Liver (tissue), 9 donors: ENCODE results near the gene MED27. TPM values are rescaled to one million over a fixed set of nuclear protein-coding genes. Genes with fewer than 3 reads are reported as not detected.

Experiments
- DNase-seq: peaks from one replicate; pipeline ENCODE4 v3.0.0-alpha.2; 2017; ENCODE audit warnings: low spot score
- H3K27ac ChIP-seq, 2 donors: one replicate each; pipeline ENCODE4 v1.7.0; 2013; ENCODE audit warnings: inconsistent platforms in 2 of 2, low read length in 2 of 2, control low read depth in 1 of 2, low read depth in 1 of 2, mild to moderate bottlenecking in 1 of 2
- H3K27me3 ChIP-seq, 4 donors: one replicate each; pipeline versions ENCODE4 v1.6.1 to v1.7.0; 2013; ENCODE audit warnings: low read length in 3 of 4, inconsistent platforms in 1 of 4, mild to moderate bottlenecking in 1 of 4, moderate library complexity in 1 of 4; ENCODE audit not compliant: control insufficient read depth in 4 of 4, insufficient read depth in 4 of 4
- H3K36me3 ChIP-seq, 4 donors: one replicate each; pipeline versions ENCODE4 v1.6.1 to v1.7.0; 2013; ENCODE audit warnings: low read length in 3 of 4, mild to moderate bottlenecking in 3 of 4, low read depth in 1 of 4, moderate library complexity in 1 of 4; ENCODE audit not compliant: control insufficient read depth in 4 of 4, insufficient read depth in 3 of 4
- H3K4me1 ChIP-seq, 4 donors: one replicate each; pipeline versions ENCODE4 v1.6.1 to v1.7.0; 2013; ENCODE audit warnings: low read length in 3 of 4, mild to moderate bottlenecking in 3 of 4, moderate library complexity in 1 of 4; ENCODE audit not compliant: control insufficient read depth in 4 of 4, insufficient read depth in 4 of 4
- H3K4me3 ChIP-seq, 3 donors: one replicate each; pipeline versions ENCODE4 v1.6.1 to v1.7.0; 2013; ENCODE audit warnings: low read length in 3 of 3, control low read depth in 1 of 3, low read depth in 1 of 3, mild to moderate bottlenecking in 1 of 3
- H3K9ac ChIP-seq, 2 donors: one replicate each; pipeline ENCODE4 v1.7.0; 2013; ENCODE audit warnings: low read length in 2 of 2, mild to moderate bottlenecking in 2 of 2, moderate library complexity in 2 of 2, control low read depth in 1 of 2, low read depth in 1 of 2
- H3K9me3 ChIP-seq, 4 donors: one replicate each; pipeline versions ENCODE4 v1.6.1 to v1.7.0; 2013; ENCODE audit warnings: low read length in 3 of 4; ENCODE audit not compliant: control insufficient read depth in 4 of 4
- FOXA2 ChIP-seq: IDR thresholded peaks from 2 replicates; pipeline ENCODE4 v1.6.1; 2016; ENCODE audit warnings: antibody characterized with exemption
- HNF4G ChIP-seq: IDR thresholded peaks from 2 replicates; pipeline ENCODE4 v1.6.1; 2016; ENCODE audit warnings: antibody characterized with exemption
- JUND ChIP-seq, 2 donors: IDR thresholded peaks; 2 replicates each; pipeline ENCODE4 v1.6.1; 2016; ENCODE audit warnings: antibody characterized with exemption in 2 of 2
- MAX ChIP-seq: IDR thresholded peaks from 2 replicates; pipeline ENCODE4 v1.6.1; 2016; ENCODE audit warnings: antibody characterized with exemption
- NR2F2 ChIP-seq: IDR thresholded peaks from 2 replicates; pipeline ENCODE4 v1.6.1; 2016; ENCODE audit warnings: antibody characterized with exemption
- RAD21 ChIP-seq, 2 donors: IDR thresholded peaks; 2 replicates each; pipeline ENCODE4 v1.6.1; 2016; ENCODE audit warnings: antibody characterized with exemption in 2 of 2, mild to moderate bottlenecking in 2 of 2
- REST ChIP-seq: IDR thresholded peaks from 2 replicates; pipeline ENCODE4 v1.6.1; 2016; ENCODE audit warnings: antibody characterized with exemption, mild to moderate bottlenecking
- RXRA ChIP-seq, 2 donors: IDR thresholded peaks; 2 replicates each; pipeline ENCODE4 v1.6.1; 2017 to 2018; ENCODE audit warnings: antibody characterized with exemption in 2 of 2, mild to moderate bottlenecking in 1 of 2
- SP1 ChIP-seq: IDR thresholded peaks from 2 replicates; pipeline ENCODE4 v1.6.1; 2018; ENCODE audit warnings: antibody characterized with exemption, mild to moderate bottlenecking
- TAF1 ChIP-seq: conservative IDR thresholded peaks from 2 replicates; pipeline ENCODE4 v1.6.1; 2016; ENCODE audit warnings: antibody characterized with exemption, mild to moderate bottlenecking
- ZBTB33 ChIP-seq: IDR thresholded peaks from 2 replicates; pipeline ENCODE4 v1.6.1; 2016; ENCODE audit warnings: antibody characterized with exemption
- WGBS: extraction: QIAGEN DNeasy Blood & Tissue Kit; methylation state at CpG from one replicate; pipeline ENCODE4 v1.1.7; 2013; 5-methylcytosine and 5-hydroxymethylcytosine counted together
- polyA plus RNA-seq, 2 donors: library from polyadenylated mRNA; stranded (reverse) in 1 of 2; unstranded in 1 of 2; fragments of 200-250 nt in 1 of 2; fragments of >200 nt in 1 of 2; fragmentation: Nextera tagmentation in 1 of 2; extraction: Ambion mirVana in 1 of 2; gene quantifications; one replicate each; pipeline versions ENCODE4 v1.2.1 to v1.2.3, GENCODE V29; 2013 to 2015
- total RNA-seq, 2 donors: library from RNA; depleted of rRNA; stranded (reverse); fragments of >200 nt; gene quantifications; one replicate each; pipeline ENCODE4 v1.2.3, GENCODE V29; 2014
- TF ChIP-seq, protein P1 (sequence below): fragments of 150-350 bp; IDR thresholded peaks from 2 replicates; pipeline ENCODE4 v1.5.1; 2017; ENCODE audit warnings: improper control_type of control experiment, low read depth, low read length; ENCODE audit not compliant: missing input control
- donor health status: healthy.
- donor health status: healthy.
- donor health status: healthy.
- donor health status: healthy.
- donor health status: healthy.

MED27 gene
- total and polyA plus RNA-seq, 4 donors = 4.6 to 7.9 (median 5.5) TPM

DNA sequence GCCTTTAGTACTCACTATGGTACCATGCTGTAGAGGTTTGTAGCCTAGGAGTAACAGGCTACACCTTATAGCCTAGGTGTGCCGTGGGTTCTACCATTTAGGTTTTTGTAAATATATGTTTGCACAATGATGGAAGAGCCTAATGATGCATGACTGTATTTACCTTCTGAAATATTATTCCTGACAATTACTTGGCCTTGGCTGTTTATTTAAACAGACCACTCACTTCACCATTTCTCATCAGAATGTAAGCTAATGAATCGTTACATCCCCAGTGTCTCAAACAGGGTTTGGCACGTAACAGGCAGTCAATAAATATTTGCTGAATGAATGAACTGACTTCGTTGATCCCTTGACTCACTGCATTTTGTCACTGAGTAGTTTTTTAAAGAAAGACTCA, 93.1 kb downstream of the MED27 start:
- Histone ChIP-seq H3K27ac (no peak overlapping the region), H3K4me1 (no peaks in the 10 kb centered on the region), H3K9me3 (no peaks in the 10 kb centered on the region), H3K27me3 (no peaks in the 10 kb centered on the region), H3K4me3 (no peak overlapping the region), H3K9ac (no peak overlapping the region), H3K36me3 (no peaks in the 10 kb centered on the region)
- TF ChIP-seq FOXA2 (no peak), RXRA (IDR thresholded peaks at IDR 0.05) (no peak), JUND (IDR thresholded peaks at IDR 0.05) (no peak), REST (no peak), HNF4G (no peak)
- TF ChIP-seq, protein P1, sequence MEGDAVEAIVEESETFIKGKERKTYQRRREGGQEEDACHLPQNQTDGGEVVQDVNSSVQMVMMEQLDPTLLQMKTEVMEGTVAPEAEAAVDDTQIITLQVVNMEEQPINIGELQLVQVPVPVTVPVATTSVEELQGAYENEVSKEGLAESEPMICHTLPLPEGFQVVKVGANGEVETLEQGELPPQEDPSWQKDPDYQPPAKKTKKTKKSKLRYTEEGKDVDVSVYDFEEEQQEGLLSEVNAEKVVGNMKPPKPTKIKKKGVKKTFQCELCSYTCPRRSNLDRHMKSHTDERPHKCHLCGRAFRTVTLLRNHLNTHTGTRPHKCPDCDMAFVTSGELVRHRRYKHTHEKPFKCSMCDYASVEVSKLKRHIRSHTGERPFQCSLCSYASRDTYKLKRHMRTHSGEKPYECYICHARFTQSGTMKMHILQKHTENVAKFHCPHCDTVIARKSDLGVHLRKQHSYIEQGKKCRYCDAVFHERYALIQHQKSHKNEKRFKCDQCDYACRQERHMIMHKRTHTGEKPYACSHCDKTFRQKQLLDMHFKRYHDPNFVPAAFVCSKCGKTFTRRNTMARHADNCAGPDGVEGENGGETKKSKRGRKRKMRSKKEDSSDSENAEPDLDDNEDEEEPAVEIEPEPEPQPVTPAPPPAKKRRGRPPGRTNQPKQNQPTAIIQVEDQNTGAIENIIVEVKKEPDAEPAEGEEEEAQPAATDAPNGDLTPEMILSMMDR = no peak
- no peak for DNase-seq
- WGBS = 92% methylated on average over 4 of the region's 4 CpGs

DNA sequence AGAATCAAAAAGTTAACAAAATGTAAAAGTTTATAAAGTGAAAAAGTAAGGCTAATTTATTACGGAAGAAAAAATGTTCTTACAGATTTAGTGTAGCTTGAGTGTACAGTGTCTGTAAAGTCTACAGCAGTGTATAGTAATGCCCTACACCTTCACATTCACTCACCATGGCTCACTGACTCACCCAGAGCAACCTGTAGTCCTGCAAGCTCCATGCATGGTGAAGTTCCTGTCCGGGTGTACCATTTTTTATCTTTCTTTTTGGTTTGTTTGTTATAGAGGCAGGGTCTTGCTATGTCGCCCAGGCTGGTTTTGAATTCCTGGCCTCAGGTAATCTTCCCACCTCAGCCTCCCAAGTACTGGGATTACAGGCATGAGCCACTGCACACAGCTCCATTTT, 93.6 kb downstream of the MED27 start:
- Histone ChIP-seq H3K27ac (no peak overlapping the region), H3K9me3 (no peaks in the 10 kb centered on the region), H3K9ac (no peak overlapping the region), H3K27me3 (no peaks in the 10 kb centered on the region), H3K4me3 (no peak overlapping the region), H3K4me1 (no peaks in the 10 kb centered on the region), H3K36me3 (no peaks in the 10 kb centered on the region)
- TF ChIP-seq TAF1 = no peak
- no peak for TF ChIP-seq SP1
- no peak for TF ChIP-seq JUND (IDR thresholded peaks at IDR 0.05)
- no peak for TF ChIP-seq NR2F2
- TF ChIP-seq, protein P1 = no peak
- 98% methylated on average over 3 of the region's 3 CpGs for WGBS
- DNase-seq = no peak

GRCh38 chr9:131984564-131984963, 95.1 kb downstream of the MED27 start:
- no peaks in the 10 kb centered on the region for H3K27me3 ChIP-seq
- H3K4me3 ChIP-seq = no peak overlapping the region
- H3K4me1 ChIP-seq = no peaks in the 10 kb centered on the region
- H3K9me3 ChIP-seq = no peaks in the 10 kb centered on the region
- no peak overlapping the region for H3K27ac ChIP-seq
- H3K9ac ChIP-seq = no peak overlapping the region
- H3K36me3 ChIP-seq = no peaks in the 10 kb centered on the region
- WGBS = 100% methylated on average over 1 of the region's 1 CpG
- no peak for DNase-seq
- TF ChIP-seq ZBTB33 (no peak), FOXA2 (no peak), REST (no peak), JUND (IDR thresholded peaks at IDR 0.05) (no peak), RAD21 (IDR thresholded peaks at IDR 0.05) (no peak), MAX (no peak)
